SK-N-SH (cell line): ENCODE measurements around the gene DIS3L2. TPM values are rescaled to one million over a fixed set of nuclear protein-coding genes. Genes with fewer than 3 reads are reported as not detected.

ENCODE experiments used
- CTCF ChIA-PET: fragments of 300-600, 350-600 bp; formaldehyde crosslinking; extraction: SDS; loops from one replicate; lab custom pipeline; 2021; lab: Yijun Ruan, JAX
- POLR2A ChIA-PET: fragments of 350-600 bp; sonication (Branson Sonifier 250); formaldehyde crosslinking; extraction: SDS; loops from one replicate; lab custom pipeline; 2020; ENCODE audit warnings: antibody characterized with exemption, inconsistent platforms; lab: Yijun Ruan, JAX
- DNase-seq: peaks from one replicate; pipeline ENCODE4 v3.0.0; 2012
- H2AFZ ChIP-seq: fragments of 200-600 bp; sonication (generic); 2 replicates; pipeline ENCODE4 v1.8.1; 2016; ENCODE audit warnings: antibody characterized with exemption, mild to moderate bottlenecking, low read depth
- H3F3A ChIP-seq: fragments of 200-600 bp; sonication (generic); replicated peaks from 2 replicates; pipeline ENCODE3; 2016; ENCODE audit warnings: antibody characterized with exemption, mild to moderate bottlenecking; ENCODE audit not compliant: insufficient read depth
- H3K27ac ChIP-seq, 2 experiments: fragments of 200-500 bp in 1 of 2; fragments of 200-600 bp in 1 of 2; sonication (Bioruptor generic) in 1 of 2; sonication (generic), shearing (Covaris generic) in 1 of 2; 2 replicates each; pipeline versions ENCODE4 v1.5.1 to v1.6.1; 2014 to 2016; ENCODE audit warnings: low read depth in 2 of 2, inconsistent platforms in 1 of 2, low read length in 1 of 2, mild to moderate bottlenecking in 1 of 2, mixed read lengths in 1 of 2
- H3K27me3 ChIP-seq: fragments of 200-600 bp; sonication (generic), shearing (Covaris generic); 2 replicates; pipeline ENCODE4 v1.6.1; 2016; ENCODE audit warnings: mixed run types; ENCODE audit not compliant: insufficient read depth
- H3K36me3 ChIP-seq, 2 experiments: fragments of 200-500 bp in 1 of 2; fragments of 200-600 bp in 1 of 2; sonication (Bioruptor generic) in 1 of 2; sonication (generic) in 1 of 2; replicated peaks in 1 of 2; 2 replicates each; pipeline versions ENCODE3 to v1.5.1; 2014 to 2016; ENCODE audit warnings: low read length in 1 of 2, mild to moderate bottlenecking in 1 of 2; ENCODE audit not compliant: insufficient read depth in 2 of 2, control insufficient read depth in 1 of 2
- H3K4me1 ChIP-seq, 2 experiments: fragments of 200-500 bp in 1 of 2; fragments of 200-600 bp in 1 of 2; sonication (Bioruptor generic) in 1 of 2; sonication (generic), shearing (Covaris generic) in 1 of 2; 2 replicates each; pipeline versions ENCODE4 v1.5.1 to v1.6.1; 2014 to 2016; ENCODE audit warnings: low read depth in 1 of 2, low read length in 1 of 2, mixed run types in 1 of 2; ENCODE audit not compliant: insufficient read depth in 2 of 2, control insufficient read depth in 1 of 2
- H3K4me2 ChIP-seq: fragments of 200-600 bp; sonication (generic), shearing (Covaris generic); 2 replicates; pipeline ENCODE4 v1.6.1; 2017; ENCODE audit warnings: mixed run types
- H3K4me3 ChIP-seq, 2 experiments: fragments of 200-500 bp in 1 of 2; fragments of 200-600 bp in 1 of 2; sonication (Bioruptor generic) in 1 of 2; sonication (generic), shearing (Covaris generic) in 1 of 2; 2 replicates each; pipeline versions ENCODE4 v1.5.1 to v1.8.1; 2014 to 2016; ENCODE audit warnings: low read depth in 2 of 2, inconsistent platforms in 1 of 2, low read length in 1 of 2, mild to moderate bottlenecking in 1 of 2, mixed read lengths in 1 of 2, moderate library complexity in 1 of 2
- H3K79me2 ChIP-seq: fragments of 200-600 bp; sonication (generic); 2 replicates; pipeline ENCODE4 v1.8.1; 2017; ENCODE audit warnings: mild to moderate bottlenecking; ENCODE audit not compliant: insufficient read depth
- H3K9ac ChIP-seq: fragments of 200-600 bp; sonication (generic); 2 replicates; pipeline ENCODE4 v1.6.1; 2017; ENCODE audit warnings: mixed run types
- H3K9me2 ChIP-seq: fragments of 200-600 bp; sonication (generic); 2 replicates; pipeline ENCODE4 v1.6.1; 2017; ENCODE audit warnings: mixed run types
- H3K9me3 ChIP-seq: fragments of 200-600 bp; sonication (generic); 2 replicates; pipeline ENCODE4 v1.6.1; 2017; ENCODE audit warnings: mixed run types, mild to moderate bottlenecking, moderate library complexity
- H4K20me1 ChIP-seq: fragments of 200-600 bp; sonication (generic); 2 replicates; pipeline ENCODE4 v1.6.1; 2017; ENCODE audit warnings: mild to moderate bottlenecking, mixed run types; ENCODE audit not compliant: insufficient read depth
- CHD2 ChIP-seq: fragments of 150-350 bp; IDR thresholded peaks from 2 replicates; pipeline ENCODE4 v1.6.1; 2018; ENCODE audit warnings: low read length; ENCODE audit not compliant: partially characterized antibody
- CTCF ChIP-seq: fragments of 200-600 bp; sonication (generic); IDR thresholded peaks from 2 replicates; pipeline ENCODE4 v1.6.1; 2017; ENCODE audit warnings: antibody characterized with exemption, mild to moderate bottlenecking, moderate library complexity
- EP300 ChIP-seq, 2 experiments: IDR thresholded peaks; 2 replicates each; pipeline versions ENCODE4 v1.4.0 to v1.6.1; 2012; ENCODE audit warnings: borderline replicate concordance in 1 of 2, low read depth in 1 of 2, low read length in 1 of 2
- EZH2phosphoT487 ChIP-seq: fragments of 200-600 bp; sonication (generic); IDR thresholded peaks from 2 replicates; pipeline ENCODE4 v1.6.1; 2017; ENCODE audit warnings: low read depth, mixed run types, mild to moderate bottlenecking, antibody characterized with exemption, moderate library complexity, borderline replicate concordance
- FOSL2 ChIP-seq: IDR thresholded peaks from 2 replicates; pipeline ENCODE4 v1.4.0; 2012; ENCODE audit warnings: low read depth, mild to moderate bottlenecking, moderate library complexity, borderline replicate concordance
- FOXJ3 ChIP-seq: sonication (generic); formaldehyde crosslinking; IDR thresholded peaks from 2 replicates; pipeline ENCODE4 v1.5.1; 2020; ENCODE audit warnings: mild to moderate bottlenecking, missing genetic modification reagents
- GABPA ChIP-seq: IDR thresholded peaks from 2 replicates; pipeline ENCODE4 v1.4.0; 2012; ENCODE audit warnings: low read depth, mild to moderate bottlenecking
- IRF3 ChIP-seq: fragments of 150-350 bp; IDR thresholded peaks from 2 replicates; pipeline ENCODE4 v1.6.1; 2016; ENCODE audit warnings: mild to moderate bottlenecking, low read depth, low read length
- JUND ChIP-seq: IDR thresholded peaks from 2 replicates; pipeline ENCODE4 v1.4.0; 2012
- NFIC ChIP-seq: IDR thresholded peaks from 2 replicates; pipeline ENCODE4 v1.4.0; 2012; ENCODE audit warnings: borderline replicate concordance
- NRF1 ChIP-seq: IDR thresholded peaks from 2 replicates; pipeline ENCODE4 v1.6.1; 2012; ENCODE audit warnings: low read depth, mild to moderate bottlenecking, low read length
- POLR2AphosphoS5 ChIP-seq: IDR thresholded peaks from 2 replicates; pipeline ENCODE4 v1.6.1; 2012; ENCODE audit warnings: low read depth, low read length
- RAD21 ChIP-seq: IDR thresholded peaks from 2 replicates; pipeline ENCODE4 v1.6.1; 2012; ENCODE audit warnings: mild to moderate bottlenecking, low read length
- RCOR1 ChIP-seq: fragments of 150-350 bp; IDR thresholded peaks from 2 replicates; pipeline ENCODE4 v1.6.1; 2017; ENCODE audit warnings: antibody characterized with exemption, low read length
- TCF12 ChIP-seq: IDR thresholded peaks from 2 replicates; pipeline ENCODE4 v1.4.0; 2012
- TEAD4 ChIP-seq: IDR thresholded peaks from 2 replicates; pipeline ENCODE4 v1.4.0; 2012; ENCODE audit warnings: mild to moderate bottlenecking, borderline replicate concordance; ENCODE audit not compliant: insufficient read depth
- USF1 ChIP-seq: IDR thresholded peaks from 2 replicates; pipeline ENCODE4 v1.4.0; 2012; ENCODE audit warnings: low read depth, borderline replicate concordance
- WGBS: methylation state at CpG from one replicate; pipeline ENCODE4 v1.1.6; 2017; ENCODE audit warnings: low lambda C conversion rate; 5-methylcytosine and 5-hydroxymethylcytosine counted together
- polyA plus RNA-seq, 3 experiments: library from polyadenylated mRNA; depleted of rRNA; stranded (reverse); fragments of >200 nt; gene quantifications; 2 replicates each; pipeline ENCODE4 v1.2.3, GENCODE V29; 2012

Gene DIS3L2
- polyA plus RNA-seq, 1 of the 3 experiments (the other 2 are of a cell fraction) = 17.9 TPM

GRCh38 chr2:232342635-232343565, 381.4 kb downstream of the DIS3L2 start:
- no peaks in the 10 kb centered on the region for H3F3A ChIP-seq
- ChIA-PET POLR2A (no interaction called here), CTCF (interaction anchor here (0.7 to 1.9 kb wide), 2 partner anchors 15 to 22 kb away, joined by 3 to 7 read pairs; no protein-coding TSS in a partner anchor)
- no peak for DNase-seq
- H3K27me3 ChIP-seq = peaks cover 10% of the 10 kb centered on the region; the same call in 1 of the 2 replicates
- H3K4me1 ChIP-seq = no peaks in the 10 kb centered on the region
- no peak overlapping the region for H3K9ac ChIP-seq
- H3K27ac ChIP-seq = no peak overlapping the region
- no peaks in the 10 kb centered on the region for H4K20me1 ChIP-seq
- no peak overlapping the region for H3K4me3 ChIP-seq
- H3K36me3 ChIP-seq = peaks cover 0 to 2% of the 10 kb centered on the region in 2 experiments
- 88% methylated on average over 14 of the region's 19 CpGs for WGBS
- H3K79me2 ChIP-seq = no peaks in the 10 kb centered on the region
- H2AFZ ChIP-seq = no peak overlapping the region
- H3K9me3 ChIP-seq = no peaks in the 10 kb centered on the region
- H3K9me2 ChIP-seq = no peaks in the 10 kb centered on the region
- H3K4me2 ChIP-seq = no peak overlapping the region
- TF ChIP-seq RCOR1 (no peak), EZH2phosphoT487 (no peak), TCF12 (no peak), CTCF (no peak), IRF3 (no peak), TEAD4 (no peak), FOSL2 (no peak), GABPA (no peak), FOXJ3 (CRISPR knock-in tag) (no peak), JUND (no peak), EP300 (IDR thresholded peaks at IDR 0.05; ENCODE audit: borderline replicate concordance in 1 of 2, low read depth in 1 of 2, low read length in 1 of 2) (no peak), POLR2AphosphoS5 (no peak), USF1 (no peak), RAD21 (no peak), NFIC (no peak), NRF1 (no peak), CHD2 (no peak)
